ENCODE measurements around the gene FSHR. TPM values are rescaled to one million over a fixed set of nuclear protein-coding genes. Genes with fewer than 3 reads are reported as not detected.

The FSHR gene
- total RNA-seq, 4 donors from 2014 or later, result not detected

GRCh38 chr2:48991415-48992131 lies 162.7 kb downstream of the FSHR start:
- no peak for DNase-seq
- TF ChIP-seq CTCF (IDR thresholded peaks at IDR 0.05) (no peak), EP300 (IDR thresholded peaks at IDR 0.05; ENCODE audit: low read depth) (no peak), POLR2AphosphoS5 (IDR thresholded peaks at IDR 0.05) (no peak), POLR2A (IDR thresholded peaks at IDR 0.05) (no peak)
- H3K4me1 ChIP-seq, result no peaks in the 10 kb centered on the region
- intact Hi-C loops (cut with DNase I; ENCODE audit: low total_unique reads), result no loop called here
- H3K27ac ChIP-seq, result no peak overlapping the region
- H3K27me3 ChIP-seq, result no peaks in the 10 kb centered on the region
- H3K9me3 ChIP-seq, result no peaks in the 10 kb centered on the region
- in situ Hi-C loops (cut with MboI; ENCODE audit: low pct_ligation_motif_present in 1 of 4, low pct_unique_long_range_greater_than_20kb in 1 of 4, low sequenced_read_pairs in 3 of 4), result no loop called here
- no peak overlapping the region for H3K4me3 ChIP-seq
- WGBS, 2 donors (ENCODE audit: low coverage in 1 of 2), result 81 to 82% methylated on average over 3 of the region's 3 CpGs
- H3K36me3 ChIP-seq, result no peaks in the 10 kb centered on the region

DNA sequence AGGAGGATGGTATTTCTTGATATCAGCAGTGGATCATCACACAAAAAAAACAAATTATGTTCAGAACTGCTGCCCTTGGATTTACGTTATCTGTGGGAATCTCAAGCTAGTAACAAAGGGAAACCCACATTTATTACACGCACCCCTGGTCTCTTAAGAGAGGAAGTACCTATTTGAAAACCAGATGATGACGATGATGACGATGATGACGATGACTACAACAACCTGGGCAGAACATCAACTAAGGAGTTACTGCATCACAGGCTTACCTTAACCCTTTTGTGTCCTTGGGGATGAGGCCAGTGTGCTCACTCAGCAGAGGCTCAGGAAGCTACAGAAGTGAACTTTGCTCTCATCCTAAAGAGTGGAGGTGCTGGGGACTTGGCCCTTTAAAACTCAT lies 169.4 kb downstream of the FSHR start:
- WGBS, 2 donors (ENCODE audit: low coverage in 1 of 2), result 65 to 74% methylated on average over 3 to 5 of the region's 5 CpGs
- in situ Hi-C loops (cut with MboI; ENCODE audit: low pct_ligation_motif_present in 1 of 4, low pct_unique_long_range_greater_than_20kb in 1 of 4, low sequenced_read_pairs in 3 of 4) (no loop called here), intact Hi-C loops (cut with DNase I; ENCODE audit: low total_unique reads) (no loop called here)
- TF ChIP-seq POLR2AphosphoS5 (IDR thresholded peaks at IDR 0.05), result no peak
- TF ChIP-seq POLR2A (IDR thresholded peaks at IDR 0.05), result no peak
- TF ChIP-seq CTCF (IDR thresholded peaks at IDR 0.05), result no peak
- TF ChIP-seq EP300 (IDR thresholded peaks at IDR 0.05; ENCODE audit: low read depth), result no peak
- no peaks in the 10 kb centered on the region for H3K36me3 ChIP-seq
- DNase-seq, result no peak
- no peaks in the 10 kb centered on the region for H3K9me3 ChIP-seq
- H3K4me3 ChIP-seq, result no peak overlapping the region
- no peaks in the 10 kb centered on the region for H3K27me3 ChIP-seq
- H3K27ac ChIP-seq, result no peak overlapping the region
- no peaks in the 10 kb centered on the region for H3K4me1 ChIP-seq

DNA sequence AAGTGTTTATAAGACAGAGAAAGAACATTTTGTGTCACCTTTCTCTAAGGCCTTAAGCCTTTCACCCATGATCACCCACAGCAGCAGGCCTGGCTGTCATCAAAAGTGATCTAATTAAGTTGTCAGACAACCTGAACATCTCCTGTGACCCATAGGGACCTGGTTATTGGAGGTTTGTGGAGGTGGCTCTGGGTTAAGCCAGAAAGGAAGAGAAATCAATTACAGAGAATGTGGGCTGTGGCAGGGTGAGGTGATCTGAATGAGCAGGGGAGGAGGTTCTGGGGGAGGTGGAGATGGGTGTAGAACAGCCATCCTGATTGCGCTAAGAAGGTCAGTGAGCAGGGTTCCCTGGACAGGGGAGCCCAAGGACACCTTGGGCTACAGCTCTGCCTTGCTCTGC lies 170.8 kb downstream of the FSHR start:
- Histone ChIP-seq H3K27me3 (no peaks in the 10 kb centered on the region), H3K4me1 (no peaks in the 10 kb centered on the region), H3K36me3 (no peaks in the 10 kb centered on the region), H3K27ac (no peak overlapping the region), H3K9me3 (no peaks in the 10 kb centered on the region), H3K4me3 (no peak overlapping the region)
- intact Hi-C loops (cut with DNase I; ENCODE audit: low total_unique reads), result no loop called here
- 100% methylated on average over 1 of the region's 1 CpG for WGBS, 2 donors (ENCODE audit: low coverage in 1 of 2)
- in situ Hi-C loops (cut with MboI; ENCODE audit: low pct_ligation_motif_present in 1 of 4, low pct_unique_long_range_greater_than_20kb in 1 of 4, low sequenced_read_pairs in 3 of 4), result no loop called here
- TF ChIP-seq POLR2A (IDR thresholded peaks at IDR 0.05) (no peak), CTCF (IDR thresholded peaks at IDR 0.05) (no peak), POLR2AphosphoS5 (IDR thresholded peaks at IDR 0.05) (no peak), EP300 (IDR thresholded peaks at IDR 0.05; ENCODE audit: low read depth) (no peak)
- DNase-seq, result no peak

DNA sequence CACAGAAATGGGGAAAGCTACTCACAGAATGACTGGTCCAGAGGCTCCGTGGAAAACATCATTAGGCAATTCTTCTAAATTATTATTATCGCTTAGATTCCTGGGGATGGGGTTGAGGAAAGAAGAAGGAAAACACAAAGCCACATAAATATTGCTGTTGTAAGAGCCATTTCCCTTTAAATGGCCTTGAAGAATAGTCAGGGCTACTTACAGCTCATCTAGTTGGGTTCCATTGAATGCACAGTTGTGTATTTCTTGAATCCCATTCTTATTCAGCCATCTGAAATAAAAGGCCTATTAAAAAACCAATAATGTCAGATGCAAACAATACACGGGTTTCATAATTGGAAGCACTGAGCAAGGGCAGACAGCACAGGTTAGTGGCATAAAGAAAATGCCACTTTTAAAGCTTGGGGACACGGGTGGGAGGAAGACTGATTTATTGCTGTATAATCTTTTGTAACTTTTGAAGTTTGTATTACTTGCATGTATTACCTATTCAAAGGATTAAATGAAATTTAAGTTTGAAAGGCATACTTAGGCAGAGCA lies 171.4 kb downstream of the FSHR start:
- Histone ChIP-seq H3K27me3 (no peaks in the 10 kb centered on the region), H3K27ac (no peak overlapping the region)
- WGBS, 2 donors (ENCODE audit: low coverage in 1 of 2), result 70 to 76% methylated on average over 4 of the region's 4 CpGs

More for the DNA sequence above, 171.4 kb downstream of the FSHR start:
- in situ Hi-C loops (cut with MboI; ENCODE audit: low pct_ligation_motif_present in 1 of 4, low pct_unique_long_range_greater_than_20kb in 1 of 4, low sequenced_read_pairs in 3 of 4), result no loop called here
- Histone ChIP-seq H3K4me1 (no peaks in the 10 kb centered on the region), H3K36me3 (no peaks in the 10 kb centered on the region), H3K9me3 (no peaks in the 10 kb centered on the region), H3K4me3 (no peak overlapping the region)
- intact Hi-C loops (cut with DNase I; ENCODE audit: low total_unique reads), result no loop called here
- TF ChIP-seq POLR2A (IDR thresholded peaks at IDR 0.05) (no peak), CTCF (IDR thresholded peaks at IDR 0.05) (no peak), EP300 (IDR thresholded peaks at IDR 0.05; ENCODE audit: low read depth) (no peak), POLR2AphosphoS5 (IDR thresholded peaks at IDR 0.05) (no peak)
- no peak for DNase-seq
